HepG2 (cell line): Measurements from ENCODE around the gene SLC26A4. TPM values are rescaled to one million over a fixed set of nuclear protein-coding genes. Genes with fewer than 3 reads are reported as not detected.

ENCODE experiments used
- ARID2 ChIP-seq: sonication (generic); formaldehyde crosslinking; IDR thresholded peaks from 2 replicates; pipeline ENCODE4 v1.8.1; 2022; ENCODE audit warnings: mild to moderate bottlenecking, missing genetic modification reagents, borderline replicate concordance
- FOXO1 ChIP-seq: sonication (generic); formaldehyde crosslinking; IDR thresholded peaks from 2 replicates; pipeline ENCODE4 v1.4.0; 2020; ENCODE audit warnings: missing genetic modification reagents
- GFI1 ChIP-seq: sonication (generic); formaldehyde crosslinking; IDR thresholded peaks from 2 replicates; pipeline ENCODE4 v1.5.0; 2020; ENCODE audit warnings: missing genetic modification reagents, mild to moderate bottlenecking, borderline replicate concordance
- KLF9 ChIP-seq: IDR thresholded peaks from 2 replicates; pipeline ENCODE4 v1.6.1; 2016; ENCODE audit warnings: low read depth
- NCOA1 ChIP-seq: sonication (generic); formaldehyde crosslinking; IDR thresholded peaks from 2 replicates; pipeline ENCODE4 v1.9.0; 2021; ENCODE audit warnings: missing genetic modification reagents
- NFE2L1 ChIP-seq: sonication (generic); formaldehyde crosslinking; IDR thresholded peaks from 2 replicates; pipeline ENCODE4 v1.4.0; 2020; ENCODE audit warnings: missing genetic modification reagents, mild to moderate bottlenecking, borderline replicate concordance
- PBX2 ChIP-seq: IDR thresholded peaks from 2 replicates; pipeline ENCODE4 v1.6.1; 2016; ENCODE audit warnings: control low read depth
- RBM39 ChIP-seq: fragments of 200-400 bp; formaldehyde crosslinking; IDR thresholded peaks from one replicate; pipeline ENCODE4 v1.6.1; 2018; ENCODE audit warnings: antibody characterized with exemption, mild to moderate bottlenecking, low read depth, low read length; ENCODE audit not compliant: poor library complexity, severe bottlenecking
- REXO4 ChIP-seq: sonication (generic); formaldehyde crosslinking; IDR thresholded peaks from 2 replicates; pipeline ENCODE4 v1.8.0; 2022; ENCODE audit warnings: missing genetic modification reagents, mild to moderate bottlenecking, borderline replicate concordance
- SMC3 ChIP-seq: IDR thresholded peaks from 2 replicates; pipeline ENCODE4 v1.6.1; 2011; ENCODE audit warnings: low read length, improper control_type of control experiment
- TCF12 ChIP-seq, 2 experiments: fragments of 450-650 bp in 1 of 2; sonication (generic) in 1 of 2; formaldehyde crosslinking in 1 of 2; IDR thresholded peaks; 2 replicates each; pipeline versions ENCODE4 v1.6.1 to v1.8.0; 2017 to 2022; ENCODE audit warnings: antibody characterized with exemption in 1 of 2, mild to moderate bottlenecking in 1 of 2, missing genetic modification reagents in 1 of 2, moderate library complexity in 1 of 2
- ZBTB49 ChIP-seq: sonication (generic); formaldehyde crosslinking; IDR thresholded peaks from 2 replicates; pipeline ENCODE4 v1.4.0; 2020; ENCODE audit warnings: missing genetic modification reagents, borderline replicate concordance
- ZGPAT ChIP-seq: IDR thresholded peaks from 2 replicates; pipeline ENCODE4 v1.6.1; 2016; ENCODE audit warnings: mild to moderate bottlenecking
- ZNF280B ChIP-seq: sonication (generic); formaldehyde crosslinking; IDR thresholded peaks from 2 replicates; pipeline ENCODE4 v1.5.0; 2020; ENCODE audit warnings: missing genetic modification reagents, mild to moderate bottlenecking, borderline replicate concordance
- ZNF33B ChIP-seq: sonication (generic); formaldehyde crosslinking; IDR thresholded peaks from 2 replicates; pipeline ENCODE4 v1.5.1; 2020; ENCODE audit warnings: mild to moderate bottlenecking, missing genetic modification reagents
- ZNF382 ChIP-seq: sonication (generic); formaldehyde crosslinking; IDR thresholded peaks from 2 replicates; pipeline ENCODE4 v1.5.0; 2020; ENCODE audit warnings: missing genetic modification reagents, mild to moderate bottlenecking, borderline replicate concordance
- ZNF44 ChIP-seq: sonication (generic); formaldehyde crosslinking; IDR thresholded peaks from 2 replicates; pipeline ENCODE4 v1.5.1; 2020; ENCODE audit warnings: mild to moderate bottlenecking, missing genetic modification reagents
- ZNF446 ChIP-seq: sonication (generic); formaldehyde crosslinking; IDR thresholded peaks from 2 replicates; pipeline ENCODE4 v1.5.0; 2020; ENCODE audit warnings: mild to moderate bottlenecking, missing genetic modification reagents
- ZNF562 ChIP-seq: sonication (generic); formaldehyde crosslinking; IDR thresholded peaks from 2 replicates; pipeline ENCODE4 v1.8.0; 2022; ENCODE audit warnings: missing genetic modification reagents, borderline replicate concordance
- ZNF598 ChIP-seq: sonication (generic); formaldehyde crosslinking; IDR thresholded peaks from 2 replicates; pipeline ENCODE4 v1.5.1; 2020; ENCODE audit warnings: mild to moderate bottlenecking, missing genetic modification reagents, borderline replicate concordance
- ZNF7 ChIP-seq: IDR thresholded peaks from 2 replicates; pipeline ENCODE4 v1.6.1; 2016; ENCODE audit warnings: missing biosample characterization, missing genetic modification reagents
- ZNF703 ChIP-seq: sonication (generic); formaldehyde crosslinking; IDR thresholded peaks from 2 replicates; pipeline ENCODE4 v1.5.1; 2020; ENCODE audit warnings: missing genetic modification reagents, mild to moderate bottlenecking, moderate library complexity, borderline replicate concordance
- ZNF879 ChIP-seq: sonication (generic); formaldehyde crosslinking; IDR thresholded peaks from 2 replicates; pipeline ENCODE4 v1.8.1; 2023; ENCODE audit warnings: missing genetic modification reagents
- polyA plus RNA-seq, 8 experiments: library from polyadenylated mRNA; depleted of rRNA in 3 of 8; stranded (reverse) in 7 of 8; unstranded in 1 of 8; fragments of >200 nt; fragmentation: Illumina TruSeq in 4 of 8; extraction: Trizol in 4 of 8; gene quantifications; 2 replicates each; pipeline versions ENCODE4 v1.2.1 to v1.2.3, GENCODE V29; 2011 to 2016; ENCODE audit warnings: low read depth in 4 of 8, missing spikeins in 1 of 8, mixed read lengths in 1 of 8; ENCODE audit not compliant: insufficient read depth in 1 of 8
- total RNA-seq, 5 experiments: library from RNA; depleted of rRNA; stranded (reverse); fragments of >200 nt; fragmentation: Illumina TruSeq; extraction: Trizol; gene quantifications; 2 replicates each; pipeline ENCODE4 v1.2.3, GENCODE V29; 2016; ENCODE audit warnings: low read depth in 1 of 5

The SLC26A4 gene
- total and polyA plus RNA-seq, 2 of the 13 experiments (the other 11 are each of a cell fraction or from before 2014, with no cell fraction given): 0.08 to 0.11 TPM

- TF ChIP-seq ZNF562 (CRISPR knock-in tag) (no peak), ZGPAT (0 out of 2 replicates have a peak, but pooled peaks have one; percentile 23), GFI1 (no peak), ZBTB49 (no peak), ZNF7 (CRISPR knock-in tag) (no peak), ZNF703 (no peak), ZNF33B (CRISPR knock-in tag) (no peak), NFE2L1 (CRISPR knock-in tag) (no peak), SMC3 (no peak), ZNF879 (CRISPR knock-in tag) (peak; percentile 62; the same call in 1 of the 2 replicates), ZNF598 (CRISPR knock-in tag) (no peak), NCOA1 (CRISPR knock-in tag) (no peak), FOXO1 (CRISPR knock-in tag) (peak; percentile 19; the same call in 1 of the 2 replicates), ZNF44 (CRISPR knock-in tag) (no peak), ARID2 (CRISPR knock-in tag) (0 out of 2 replicates have a peak, but pooled peaks have one; percentile 79), TCF12 (IDR thresholded peaks at IDR 0.05) (no peak), TCF12 (CRISPR knock-in tag; IDR thresholded peaks at IDR 0.05) (0 out of 2 replicates have a peak, but pooled peaks have one; percentile 21), KLF9 (no peak), ZNF446 (CRISPR knock-in tag) (no peak), PBX2 (CRISPR knock-in tag) (no peak), RBM39 (peak; percentile 21), REXO4 (no peak), ZNF280B (CRISPR knock-in tag) (no peak), ZNF382 (CRISPR knock-in tag) (no peak)
Measured at GRCh38 chr7:107661081-107661864, 645 bp downstream of the SLC26A4 start (continued).
